NT2/D1 (cell line): ENCODE measurements around the gene XAGE3.
"Not testable (repeated sequence)": the region's sequence is repeated elsewhere in the genome, so short reads cannot be mapped to it uniquely, and the experiment has no call there.

Experiments used
- SUZ12 ChIP-seq: IDR thresholded peaks from 2 replicates; pipeline ENCODE4 v1.6.1; 2011; ENCODE audit not compliant: insufficient read length, insufficient read depth; ENCODE audit errors: extremely low read depth
- YY1 ChIP-seq: IDR thresholded peaks from 2 replicates; pipeline ENCODE4 v1.6.1; 2011; ENCODE audit not compliant: insufficient read length, insufficient read depth
- ZNF274 ChIP-seq: IDR thresholded peaks from 2 replicates; pipeline ENCODE4 v1.6.1; 2011; ENCODE audit warnings: mild to moderate bottlenecking, low read depth, low read length

DNA sequence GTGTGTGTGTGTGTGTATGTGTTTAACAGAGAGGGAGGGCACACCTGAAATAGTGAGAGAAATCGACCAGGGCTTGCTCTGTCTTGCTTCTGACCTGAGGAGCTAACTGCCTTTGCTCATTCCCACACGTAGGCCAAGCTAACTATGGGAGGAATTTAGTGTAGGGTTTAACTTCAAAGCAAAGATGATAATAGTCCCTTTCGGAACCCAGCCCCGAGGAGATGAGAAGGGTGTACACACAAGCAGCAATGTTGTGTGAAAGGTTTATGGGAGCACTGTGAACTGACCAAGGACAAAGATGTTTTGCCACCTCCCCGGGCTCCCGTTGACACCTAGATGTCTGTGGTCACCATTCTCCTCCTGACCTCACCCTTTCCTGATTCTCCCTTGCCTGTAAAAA, 8.5 kb upstream of the XAGE3 start:
- TF ChIP-seq YY1, ZNF274, SUZ12: not testable (repeated sequence)
